Adipocyte (in vitro differentiated cells): ENCODE data around the gene SLC29A4.
A peak's percentile ranks its signal among the peaks of the same experiment; 100 is the strongest.
"Not testable (repeated sequence)": the region's sequence is repeated elsewhere in the genome, so short reads cannot be mapped to it uniquely, and the experiment has no call there.

ENCODE experiments used
- DNase-seq: peaks from one replicate; pipeline ENCODE4 v3.0.0-alpha.2; 2015; ENCODE audit warnings: low read depth
- H3K27me3 ChIP-seq: replicated peaks from 2 replicates; pipeline ENCODE4 v1.7.0; 2013; ENCODE audit warnings: mild to moderate bottlenecking, low read length, moderate library complexity; ENCODE audit not compliant: control insufficient read depth, insufficient read depth
- H3K36me3 ChIP-seq: 2 replicates; pipeline ENCODE4 v1.7.0; 2013; ENCODE audit warnings: low read length, mild to moderate bottlenecking, moderate library complexity; ENCODE audit not compliant: control insufficient read depth, insufficient read depth, severe bottlenecking
- H3K4me1 ChIP-seq: 2 replicates; pipeline ENCODE4 v1.7.0; 2013; ENCODE audit warnings: mild to moderate bottlenecking, low read length, moderate library complexity; ENCODE audit not compliant: control insufficient read depth, insufficient read depth
- H3K4me3 ChIP-seq: 2 replicates; pipeline ENCODE4 v1.7.0; 2013; ENCODE audit warnings: mild to moderate bottlenecking, low read length, moderate library complexity
- H3K9ac ChIP-seq: 2 replicates; pipeline ENCODE4 v1.7.0; 2013; ENCODE audit warnings: mild to moderate bottlenecking, low read length, moderate library complexity
- H3K9me3 ChIP-seq: 2 replicates; pipeline ENCODE4 v1.7.0; 2013; ENCODE audit warnings: mild to moderate bottlenecking, low read length, moderate library complexity; ENCODE audit not compliant: control insufficient read depth

The SLC29A4 gene

DNA sequence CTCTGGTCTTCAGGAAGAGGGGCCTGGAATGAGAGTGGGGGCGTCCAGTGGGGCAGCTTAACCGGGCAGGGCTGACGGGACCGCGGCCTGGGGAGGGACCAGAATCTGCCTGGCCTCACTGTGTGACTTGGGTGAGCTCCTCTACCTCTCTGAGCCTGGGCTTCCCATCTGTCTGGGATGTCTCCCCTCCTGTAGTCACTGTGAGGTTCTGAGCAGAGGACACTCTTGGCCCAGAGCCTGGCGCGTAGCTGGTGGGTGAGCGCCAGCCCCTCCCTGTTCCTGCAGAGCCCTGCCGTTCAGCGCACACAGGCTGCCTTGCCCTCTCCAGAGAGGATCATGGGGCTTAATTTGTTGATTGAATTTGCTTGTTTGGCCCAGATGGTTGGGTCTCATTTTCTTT, 7.2 kb upstream of the SLC29A4 start:
- not testable (repeated sequence) for H3K9me3 ChIP-seq, DNase-seq, H3K9ac ChIP-seq, H3K27me3 ChIP-seq, H3K36me3 ChIP-seq, H3K4me3 ChIP-seq, H3K4me1 ChIP-seq

DNA sequence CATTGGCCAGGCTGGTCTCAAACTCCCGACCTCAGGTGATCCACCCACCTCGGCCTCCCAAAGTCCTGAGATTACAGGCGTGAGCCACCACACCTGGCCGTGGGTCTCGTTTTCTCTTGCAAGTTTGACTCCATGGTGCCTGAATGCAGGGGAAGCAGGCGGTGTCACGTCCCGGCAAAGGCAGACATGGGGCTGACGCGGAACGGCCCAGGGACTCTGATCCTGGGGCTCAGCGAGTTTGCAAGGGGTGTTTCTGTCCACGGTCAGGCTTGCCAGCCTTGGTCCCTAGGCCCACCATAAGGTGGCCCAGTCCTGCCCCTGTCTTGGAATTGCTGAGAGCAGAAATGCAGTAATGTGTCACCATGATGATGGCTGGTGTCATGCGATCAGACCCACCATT, 6.6 kb upstream of the SLC29A4 start:
- H3K4me3 ChIP-seq, H3K36me3 ChIP-seq, H3K27me3 ChIP-seq, H3K4me1 ChIP-seq, DNase-seq, H3K9me3 ChIP-seq, H3K9ac ChIP-seq: not testable (repeated sequence)

DNA sequence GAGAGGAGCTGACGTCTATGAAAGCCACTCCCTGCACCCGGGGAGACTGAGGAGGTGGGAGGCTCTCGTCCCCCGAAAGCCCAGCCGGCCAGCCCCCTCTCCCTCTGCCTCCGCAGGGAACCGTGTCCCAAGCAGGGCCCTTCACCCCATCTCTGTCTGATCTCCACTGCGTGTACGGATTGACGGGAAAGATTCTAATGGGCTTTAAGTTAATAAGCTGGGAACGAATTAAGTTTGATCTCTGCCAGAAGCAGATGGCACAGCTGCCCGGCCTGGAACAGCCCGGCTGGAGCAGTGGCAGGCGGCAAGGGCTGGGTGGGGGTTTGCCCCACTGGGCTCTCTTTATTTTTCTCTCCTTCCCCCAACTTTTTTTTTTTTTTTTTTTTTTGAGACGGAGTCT, 6.1 kb upstream of the SLC29A4 start:
- no peak overlapping the region for H3K4me3 ChIP-seq
- H3K9ac ChIP-seq: no peak overlapping the region
- no peaks in the 10 kb centered on the region for H3K9me3 ChIP-seq
- H3K27me3 ChIP-seq: peaks cover 5% of the 10 kb centered on the region
- H3K36me3 ChIP-seq: no peaks in the 10 kb centered on the region
- DNase-seq: no peak
- peaks cover 4% of the 10 kb centered on the region for H3K4me1 ChIP-seq

- Histone ChIP-seq H3K4me1 (peaks cover 4% of the 10 kb centered on the region), H3K9ac (no peak overlapping the region), H3K9me3 (no peaks in the 10 kb centered on the region), H3K27me3 (peaks cover 3% of the 10 kb centered on the region), H3K4me3 (no peak overlapping the region), H3K36me3 (no peaks in the 10 kb centered on the region)
- peak; percentile 48 for DNase-seq
Measured at GRCh38 chr7:5278766-5279165, 4.0 kb upstream of the SLC29A4 start.

GRCh38 chr7:5279734-5280133, 3.0 kb upstream of the SLC29A4 start:
- no peak overlapping the region for H3K9ac ChIP-seq
- H3K9me3 ChIP-seq: no peaks in the 10 kb centered on the region
- no peak overlapping the region for H3K4me3 ChIP-seq
- DNase-seq: no peak
- no peaks in the 10 kb centered on the region for H3K36me3 ChIP-seq
- H3K4me1 ChIP-seq: peaks cover 4% of the 10 kb centered on the region
- peaks cover 5% of the 10 kb centered on the region for H3K27me3 ChIP-seq

GRCh38 chr7:5281598-5282500, 894 bp upstream of the SLC29A4 start:
- not testable (repeated sequence) for H3K36me3 ChIP-seq, DNase-seq, H3K27me3 ChIP-seq, H3K4me1 ChIP-seq, H3K4me3 ChIP-seq, H3K9me3 ChIP-seq, H3K9ac ChIP-seq

- Histone ChIP-seq H3K4me1 (no peaks in the 10 kb centered on the region), H3K36me3 (no peaks in the 10 kb centered on the region), H3K27me3 (peaks cover 5% of the 10 kb centered on the region), H3K9ac (peak overlapping the region; percentile 34), H3K9me3 (no peaks in the 10 kb centered on the region), H3K4me3 (peak overlapping the region; percentile 66)
- DNase-seq: peak; percentile 35
Measured at GRCh38 chr7:5283421-5284303, 919 bp downstream of the SLC29A4 start.

GRCh38 chr7:5284304-5285281, 1.9 kb downstream of the SLC29A4 start:
- Histone ChIP-seq H3K4me3 (no peak overlapping the region), H3K36me3 (no peaks in the 10 kb centered on the region), H3K27me3 (peaks cover 5% of the 10 kb centered on the region), H3K9ac (no peak overlapping the region), H3K9me3 (no peaks in the 10 kb centered on the region), H3K4me1 (no peaks in the 10 kb centered on the region)
- DNase-seq: peak; percentile 25

GRCh38 chr7:5286933-5287332, 4.2 kb downstream of the SLC29A4 start:
- Histone ChIP-seq H3K9me3 (no peaks in the 10 kb centered on the region), H3K4me1 (no peaks in the 10 kb centered on the region), H3K9ac (no peak overlapping the region), H3K4me3 (no peak overlapping the region), H3K27me3 (peaks cover 5% of the 10 kb centered on the region), H3K36me3 (no peaks in the 10 kb centered on the region)
- no peak for DNase-seq

DNA sequence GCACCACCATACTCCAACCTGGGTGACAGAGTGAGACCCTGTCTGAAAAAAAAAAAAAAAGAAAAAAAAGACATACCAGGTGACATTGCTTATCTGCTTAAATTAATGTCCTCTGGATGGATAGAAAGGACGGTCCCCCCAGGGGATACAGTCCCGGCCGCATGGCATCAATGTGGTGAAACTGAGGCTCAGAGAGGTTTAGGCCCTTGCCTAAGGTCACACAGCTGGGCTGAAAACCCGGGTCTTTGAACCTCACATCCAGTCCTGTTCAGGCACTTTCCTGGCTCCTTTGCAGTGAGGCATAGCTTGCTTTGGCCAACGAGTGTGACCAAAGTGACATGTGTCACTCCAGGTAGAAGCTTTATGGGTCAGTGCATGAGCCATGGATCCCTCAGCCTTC, 4.6 kb downstream of the SLC29A4 start:
- not testable (repeated sequence) for DNase-seq, H3K4me3 ChIP-seq, H3K9me3 ChIP-seq, H3K27me3 ChIP-seq, H3K9ac ChIP-seq, H3K36me3 ChIP-seq, H3K4me1 ChIP-seq
